Stimulated activated naive CD4-positive, alpha-beta T cell treated with Interleukin-2 at 50 U/mL for 16 hours (primary cell): ENCODE data around the gene CDSN.

ENCODE experiments used
- DNase-seq: peaks from one replicate; lab custom pipeline; 2025; lab: John Stamatoyannopoulos, UW

CDSN gene

DNA sequence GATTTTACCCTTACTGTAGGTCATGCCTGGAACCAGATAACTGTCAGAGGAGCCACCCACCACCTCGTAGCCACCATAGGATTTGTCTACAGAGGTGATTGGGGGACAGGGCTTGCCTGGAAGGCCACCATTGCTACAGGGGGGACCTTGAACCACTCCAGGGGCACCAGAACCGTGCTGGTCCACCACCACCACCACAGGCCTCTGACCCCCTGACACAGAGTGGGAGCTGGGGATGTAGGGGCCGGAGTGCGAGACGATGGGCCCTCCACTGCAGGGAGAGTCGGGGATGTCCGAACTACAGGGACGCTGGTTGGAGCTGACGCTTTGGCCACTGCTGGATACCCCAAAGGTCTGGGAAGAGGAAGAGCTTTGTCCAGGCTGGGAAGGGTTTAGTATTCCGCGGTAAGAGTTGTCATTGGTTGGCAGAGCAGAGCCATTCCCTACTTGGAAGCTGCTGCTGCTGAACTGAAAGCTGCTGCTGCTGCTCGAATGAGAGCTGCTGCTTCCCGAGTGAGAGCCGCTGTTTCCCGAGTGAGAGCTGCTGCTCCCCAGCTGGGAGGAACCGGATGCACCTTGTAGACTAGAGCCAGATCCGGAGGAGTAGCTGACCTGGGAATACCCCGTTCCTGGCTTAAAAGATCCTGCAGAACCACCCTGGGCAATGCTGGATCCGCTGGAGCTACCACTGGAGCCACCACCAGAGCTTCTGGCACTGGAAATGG, 3.4 kb downstream of the CDSN start:
- DNase-seq, result no peak

DNA sequence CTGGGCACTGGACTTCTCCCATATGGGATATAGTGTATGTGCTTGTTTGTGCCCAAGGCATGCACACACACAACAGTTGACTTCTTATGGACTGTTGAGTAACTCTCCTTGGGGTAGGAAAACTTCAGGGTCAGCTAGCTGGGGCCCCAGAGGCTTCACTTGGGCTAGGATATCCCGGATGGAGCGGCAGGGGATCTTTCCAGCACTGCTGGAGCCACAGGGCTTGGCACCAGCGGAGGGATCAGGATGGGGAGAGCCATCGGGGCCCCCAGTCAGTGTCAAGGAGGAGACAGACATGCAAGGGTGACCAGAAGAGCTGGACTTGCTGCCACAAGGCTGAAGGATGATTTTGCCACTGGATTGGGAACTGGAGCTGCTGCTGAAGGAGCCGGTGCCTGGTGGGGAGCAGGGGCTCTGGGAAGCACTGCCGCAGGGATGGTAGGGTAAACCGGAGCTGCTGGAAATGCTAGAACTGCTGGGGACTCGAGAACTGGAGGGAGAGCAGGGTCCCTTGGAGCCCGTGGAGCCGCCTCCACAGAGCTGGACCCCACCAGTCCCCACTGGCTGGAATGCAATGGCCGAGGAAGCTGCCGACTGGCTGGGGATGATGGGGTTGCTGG, 4.2 kb downstream of the CDSN start:
- no peak for DNase-seq

- DNase-seq, result no peak
Observed at GRCh38 chr6:31114970-31115849, 5.0 kb downstream of the CDSN start.

GRCh38 chr6:31114541-31114878, 5.7 kb downstream of the CDSN start, which contains the start of gene PSORS1C1:
Gene PSORS1C1 (plus strand): TSS chr6:31114800. CDS start chr6:31129633, 14,833 bp downstream.
- no peak for DNase-seq

DNA sequence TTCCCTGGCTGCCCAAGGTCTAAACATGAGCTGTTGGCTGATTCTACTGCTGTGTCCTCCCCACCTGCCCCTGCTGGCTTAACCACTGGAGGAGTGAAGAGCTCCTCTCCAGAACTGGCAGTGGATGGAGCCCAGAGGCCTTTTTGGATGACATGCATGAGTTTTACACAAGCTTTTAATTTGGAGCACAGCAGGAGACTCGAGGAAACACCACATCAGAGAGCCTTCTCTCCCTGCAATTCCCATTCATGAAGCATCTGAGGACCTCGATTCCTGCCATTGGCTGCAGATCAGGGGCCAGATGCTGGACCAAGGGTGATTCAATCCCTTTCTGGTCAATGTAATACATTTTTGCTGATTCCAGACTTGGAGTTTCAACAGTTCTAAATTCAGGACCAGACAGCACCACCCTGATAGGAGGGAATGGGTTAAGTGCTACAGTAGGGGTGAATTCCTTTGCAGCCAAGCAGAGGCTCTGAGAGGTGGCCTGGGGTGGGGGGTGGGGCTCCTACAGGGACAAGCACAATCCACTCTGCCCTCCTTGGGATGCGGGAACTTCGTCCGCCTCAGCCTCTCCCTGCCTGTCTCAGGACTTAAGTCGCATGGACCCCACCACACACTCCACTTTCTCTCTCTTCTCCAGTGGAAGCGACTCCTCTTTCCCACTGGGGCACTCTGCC, 6.2 kb downstream of the CDSN start:
- DNase-seq, result no peak

DNA sequence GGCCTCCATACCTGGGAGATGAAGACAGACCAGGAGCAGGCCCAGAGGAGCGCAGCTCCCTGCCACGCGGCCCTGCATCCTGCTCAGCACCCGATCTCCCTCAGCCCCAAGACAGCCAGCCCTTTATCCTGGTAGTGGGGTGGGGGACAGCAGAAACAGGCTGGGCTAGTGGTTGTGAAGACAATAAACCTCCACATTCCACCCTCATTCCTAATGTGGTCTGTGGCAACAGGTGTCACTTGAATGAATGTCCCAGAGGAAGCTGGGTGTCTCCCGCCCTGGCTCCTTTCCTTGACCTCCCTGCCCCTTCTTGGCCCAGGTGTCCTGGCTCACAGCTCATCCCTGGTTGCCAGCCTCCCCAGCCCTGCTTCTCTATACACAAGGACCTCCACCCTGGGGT, 7.8 kb downstream of the CDSN start, which contains the start of gene C6orf15:
TSS of gene C6orf15 (minus strand) at position 98 of the 400 bp plus-strand sequence. CDS start at position 78, 20 bp downstream.
- DNase-seq, result no peak

- no peak for DNase-seq
Observed at GRCh38 chr6:31111712-31112111, 8.5 kb downstream of the CDSN start.

DNA sequence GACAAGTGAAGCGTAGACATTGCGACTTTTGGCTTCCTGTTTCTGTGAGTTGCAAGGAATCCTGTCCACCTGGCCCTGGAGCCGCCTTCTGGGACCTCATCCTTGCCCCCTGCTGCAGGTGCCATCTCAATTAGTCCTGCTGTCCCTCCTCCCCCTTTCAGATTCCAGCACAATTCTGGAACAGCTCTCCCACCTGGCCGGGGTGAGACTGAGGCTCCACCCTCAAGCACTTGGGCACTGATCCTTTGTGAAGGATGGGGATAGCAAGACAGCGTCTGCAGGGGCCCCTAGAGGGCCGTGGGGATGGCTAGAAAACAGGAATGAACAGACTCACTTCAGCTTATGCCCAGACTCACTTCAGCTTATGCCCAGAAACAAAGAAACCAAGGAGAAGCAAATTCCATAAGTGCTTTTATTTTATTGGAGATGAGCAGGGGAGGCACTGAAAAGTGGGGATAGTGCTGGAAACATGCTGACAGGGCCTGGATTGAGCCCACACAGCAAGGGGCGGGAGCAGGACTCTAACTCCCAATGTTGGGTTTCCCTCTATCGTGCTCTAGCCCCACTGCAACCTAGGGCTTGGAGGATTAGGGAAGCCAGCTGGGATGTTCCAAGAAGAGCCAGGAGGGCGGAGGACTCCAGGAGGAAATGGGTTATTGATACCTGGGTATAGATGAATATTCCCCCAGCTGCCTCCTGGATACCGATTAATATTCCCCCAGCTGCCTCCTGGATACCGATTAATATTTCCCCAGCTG, 9.2 kb downstream of the CDSN start:
- DNase-seq, result no peak

GRCh38 chr6:31107052-31107451, 13.2 kb downstream of the CDSN start:
- DNase-seq, result no peak

- no peak for DNase-seq
Observed at GRCh38 chr6:31103136-31103535, 17.1 kb downstream of the CDSN start.

DNA sequence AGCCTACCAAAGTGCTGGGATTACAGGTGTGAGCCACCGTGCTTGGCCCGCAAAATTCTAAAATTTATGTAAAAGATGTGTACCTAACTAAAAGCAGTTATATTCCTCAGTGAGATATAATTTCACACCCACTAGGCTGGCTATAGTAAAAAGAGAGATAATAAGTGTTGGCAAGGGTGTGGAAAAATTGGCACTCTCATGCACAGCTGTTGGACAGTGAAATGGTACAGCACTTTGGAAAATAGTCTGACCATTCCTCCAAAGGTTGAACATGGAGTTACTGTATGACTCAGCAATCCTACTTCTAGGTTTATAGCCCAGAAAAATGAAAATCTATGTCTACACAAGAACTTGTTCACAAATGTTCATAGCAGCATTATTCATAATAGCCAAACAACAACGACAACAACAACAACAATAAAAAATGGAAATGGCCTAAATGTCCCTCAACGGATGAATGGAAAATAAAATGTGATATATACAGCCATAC, 21.8 kb downstream of the CDSN start:
- DNase-seq, result no peak

- no peak for DNase-seq
Observed at GRCh38 chr6:31096656-31097055, 23.6 kb downstream of the CDSN start.

DNA sequence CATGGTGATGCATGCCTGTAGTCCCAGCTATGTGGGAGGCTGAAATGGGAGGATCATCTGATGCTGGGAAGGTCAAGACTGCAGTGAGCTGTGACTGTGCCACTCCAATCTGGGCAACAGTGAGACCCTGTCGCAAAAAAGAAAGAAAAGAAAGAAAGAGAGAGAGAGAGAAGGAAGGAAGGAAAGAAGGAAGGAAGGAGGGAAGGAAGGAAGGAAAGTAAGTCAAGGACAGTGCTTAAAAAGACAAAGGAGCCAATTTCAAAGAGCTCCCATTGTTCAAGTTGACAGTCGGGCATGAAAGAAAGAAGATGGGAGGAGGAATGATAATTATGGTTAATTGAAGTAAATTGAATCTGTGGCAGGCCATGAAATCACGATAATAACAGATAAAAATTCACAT, 24.0 kb downstream of the CDSN start:
- DNase-seq, result no peak

DNA sequence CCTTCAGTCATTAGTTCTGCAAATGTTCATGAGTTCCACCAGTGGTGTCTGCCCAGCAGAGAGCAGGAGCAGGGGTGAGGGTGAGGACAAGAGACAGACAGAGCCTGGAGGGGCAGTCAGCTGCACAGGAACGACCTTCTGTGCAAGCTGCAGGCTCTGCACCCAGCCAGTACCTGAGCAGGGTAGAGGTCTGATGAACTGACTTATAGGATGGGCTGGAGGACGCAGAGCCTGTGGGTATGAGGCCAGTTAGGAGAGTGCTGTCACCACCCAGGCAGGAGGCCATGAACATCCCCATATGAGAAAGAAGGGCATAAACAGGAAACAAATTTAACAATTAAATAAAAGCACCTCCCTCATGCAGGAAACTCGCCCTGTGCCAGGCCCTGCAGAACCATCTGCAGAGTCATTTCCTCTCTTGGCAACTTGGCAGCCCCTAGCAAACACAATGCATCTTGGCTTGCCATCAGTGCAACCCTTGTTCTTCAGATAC, 25.8 kb downstream of the CDSN start:
- DNase-seq, result no peak

GRCh38 chr6:31092769-31093505, 27.3 kb downstream of the CDSN start:
- DNase-seq, result no peak

- DNase-seq, result no peak
Observed at GRCh38 chr6:31092238-31092637, 28.0 kb downstream of the CDSN start.

GRCh38 chr6:31091680-31092079, 28.6 kb downstream of the CDSN start:
- no peak for DNase-seq

- DNase-seq, result no peak
Observed at GRCh38 chr6:31090973-31091364, 29.3 kb downstream of the CDSN start.

DNA sequence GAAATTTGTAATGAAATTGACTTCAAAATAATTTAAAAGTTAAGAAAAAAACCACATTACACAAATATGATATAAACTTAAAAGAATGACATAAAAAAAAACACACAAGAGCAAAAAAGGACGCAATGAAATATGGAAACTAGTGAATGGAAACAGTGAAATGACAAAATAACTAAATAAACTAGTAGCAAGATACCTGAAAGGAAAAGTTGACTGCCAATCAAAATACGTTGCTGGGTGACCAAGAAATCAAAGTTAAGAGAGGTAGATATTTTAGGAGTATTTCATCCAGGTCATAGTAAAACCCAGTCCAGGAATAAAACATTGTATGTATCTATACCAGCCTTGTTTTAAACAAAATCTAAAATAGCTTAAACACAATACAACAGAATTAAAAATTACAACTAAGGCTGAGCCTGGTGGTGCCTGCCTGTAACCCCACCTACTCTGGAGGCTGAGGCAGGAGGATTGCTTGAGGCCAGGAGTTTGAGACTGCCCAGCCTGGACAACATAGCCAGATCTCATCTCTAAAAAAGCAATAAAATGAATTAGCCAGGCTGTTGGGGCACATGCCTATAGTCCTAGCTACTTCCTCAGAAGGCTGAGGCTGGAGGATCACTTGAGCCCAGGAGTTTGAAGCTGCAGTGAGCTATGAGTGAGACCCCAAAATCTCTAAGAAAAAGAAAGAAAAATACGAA, 29.8 kb downstream of the CDSN start:
- no peak for DNase-seq
